ENCODE measurements around the gene KIAA1614. TPM values are rescaled to one million over a fixed set of nuclear protein-coding genes. Genes with fewer than 3 reads are reported as not detected.

Gene KIAA1614, protein sequence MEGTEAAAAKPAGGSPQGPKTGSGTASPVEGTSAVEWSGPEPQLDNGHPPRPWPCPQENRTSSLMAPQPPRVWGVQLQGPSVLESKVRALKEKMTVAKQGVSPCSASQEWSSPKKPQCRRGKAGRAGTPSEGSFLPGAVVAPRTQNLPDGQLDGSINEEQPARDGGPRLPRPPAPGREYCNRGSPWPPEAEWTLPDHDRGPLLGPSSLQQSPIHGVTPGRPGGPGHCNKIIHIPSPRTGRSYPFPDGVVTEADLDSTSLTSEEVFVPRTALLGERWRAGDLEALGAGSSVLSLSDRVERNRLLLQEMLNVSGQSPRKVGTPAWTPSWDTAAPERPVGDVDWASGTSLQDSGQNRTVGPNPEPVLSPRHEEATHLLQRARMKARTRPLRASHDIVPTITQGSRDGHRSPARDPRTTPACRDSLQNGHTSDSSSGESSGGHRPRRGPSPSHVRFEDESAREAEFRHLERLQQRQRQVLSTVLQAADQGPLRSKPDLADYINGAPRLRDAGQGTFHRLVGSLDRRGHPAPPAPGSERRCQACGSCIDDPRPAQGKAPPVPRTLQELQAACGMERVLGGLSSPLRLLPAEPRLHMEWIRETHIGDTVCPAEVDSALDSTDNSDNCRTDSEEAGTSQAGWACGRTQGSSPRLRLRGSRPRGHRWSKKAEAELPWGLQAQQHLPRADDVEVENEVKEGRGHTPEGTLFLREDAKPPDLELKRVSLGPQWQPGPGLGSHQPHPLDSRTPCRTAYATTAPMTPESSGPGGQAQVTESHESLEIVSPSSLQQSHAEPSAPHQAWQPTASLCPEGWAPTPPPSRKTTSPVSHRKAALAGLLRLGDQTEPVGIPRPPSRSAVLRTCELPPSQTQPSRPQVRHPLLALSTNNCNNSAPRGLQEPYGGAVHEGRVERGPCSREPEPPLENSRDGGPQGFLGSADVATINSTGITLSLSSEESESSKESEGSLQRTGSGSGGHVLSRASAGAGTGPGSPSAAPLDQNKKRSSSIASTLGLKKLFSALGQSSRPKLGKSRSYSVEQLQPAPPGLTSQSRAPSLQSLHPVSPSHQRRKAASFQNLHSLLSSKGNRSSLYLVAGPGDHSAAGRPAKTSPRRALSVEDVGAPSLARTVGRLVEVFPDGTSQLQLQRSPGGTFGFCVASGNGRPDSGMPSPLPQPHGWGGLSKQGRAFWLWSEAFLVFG
- total RNA-seq: 1 to 10 TPM; 2.5 to 7.7 (median 5.1) TPM

DNA sequence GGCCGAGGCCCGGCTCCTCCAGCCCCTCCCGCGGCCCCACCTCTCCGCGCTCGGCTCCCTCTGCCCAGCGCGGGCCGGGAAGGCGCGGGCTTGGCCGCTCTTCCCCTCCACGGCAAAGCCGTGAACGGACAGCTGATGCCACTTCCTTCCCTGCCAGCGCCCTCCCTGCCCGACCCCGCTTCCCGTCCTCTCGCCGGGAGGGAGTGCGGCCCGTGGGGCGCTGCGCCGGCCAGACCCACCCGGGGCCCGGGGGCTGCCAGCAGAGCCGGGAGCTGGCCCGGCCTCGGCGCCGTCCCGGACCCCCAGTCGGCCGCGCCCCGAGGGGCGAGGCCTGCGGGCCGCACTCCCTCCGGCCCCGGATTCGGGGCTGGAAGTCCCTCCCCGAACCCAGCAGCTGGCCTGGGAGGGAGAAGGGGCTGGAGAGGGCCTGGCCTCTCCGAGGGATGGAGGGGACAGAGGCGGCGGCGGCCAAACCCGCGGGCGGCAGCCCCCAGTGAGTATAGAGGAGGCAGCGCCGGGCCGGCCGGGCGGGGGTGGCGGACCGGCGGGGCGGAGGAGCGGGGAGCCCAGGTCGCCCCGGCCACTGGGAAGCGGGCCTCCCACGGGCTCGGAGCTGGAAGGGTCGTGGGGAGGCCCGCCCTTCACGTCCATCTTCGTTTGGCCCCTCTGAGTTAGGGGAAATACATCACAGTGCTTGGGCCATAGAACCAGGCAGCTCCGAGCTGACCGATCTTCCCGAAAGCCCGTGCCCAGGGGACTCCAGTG is at the start of gene KIAA1614:
Gene KIAA1614 (plus strand): TSS at position 97 of the 765 bp plus-strand sequence. CDS start 347 bp downstream, at position 444.
- TF ChIP-seq, protein P1, sequence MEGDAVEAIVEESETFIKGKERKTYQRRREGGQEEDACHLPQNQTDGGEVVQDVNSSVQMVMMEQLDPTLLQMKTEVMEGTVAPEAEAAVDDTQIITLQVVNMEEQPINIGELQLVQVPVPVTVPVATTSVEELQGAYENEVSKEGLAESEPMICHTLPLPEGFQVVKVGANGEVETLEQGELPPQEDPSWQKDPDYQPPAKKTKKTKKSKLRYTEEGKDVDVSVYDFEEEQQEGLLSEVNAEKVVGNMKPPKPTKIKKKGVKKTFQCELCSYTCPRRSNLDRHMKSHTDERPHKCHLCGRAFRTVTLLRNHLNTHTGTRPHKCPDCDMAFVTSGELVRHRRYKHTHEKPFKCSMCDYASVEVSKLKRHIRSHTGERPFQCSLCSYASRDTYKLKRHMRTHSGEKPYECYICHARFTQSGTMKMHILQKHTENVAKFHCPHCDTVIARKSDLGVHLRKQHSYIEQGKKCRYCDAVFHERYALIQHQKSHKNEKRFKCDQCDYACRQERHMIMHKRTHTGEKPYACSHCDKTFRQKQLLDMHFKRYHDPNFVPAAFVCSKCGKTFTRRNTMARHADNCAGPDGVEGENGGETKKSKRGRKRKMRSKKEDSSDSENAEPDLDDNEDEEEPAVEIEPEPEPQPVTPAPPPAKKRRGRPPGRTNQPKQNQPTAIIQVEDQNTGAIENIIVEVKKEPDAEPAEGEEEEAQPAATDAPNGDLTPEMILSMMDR (IDR thresholded peaks at IDR 0.05): no peak
- ATAC-seq (ENCODE audit: low FRiP score) (peak; percentile 76), DNase-seq (ENCODE audit: low spot score) (no peak)

DNA sequence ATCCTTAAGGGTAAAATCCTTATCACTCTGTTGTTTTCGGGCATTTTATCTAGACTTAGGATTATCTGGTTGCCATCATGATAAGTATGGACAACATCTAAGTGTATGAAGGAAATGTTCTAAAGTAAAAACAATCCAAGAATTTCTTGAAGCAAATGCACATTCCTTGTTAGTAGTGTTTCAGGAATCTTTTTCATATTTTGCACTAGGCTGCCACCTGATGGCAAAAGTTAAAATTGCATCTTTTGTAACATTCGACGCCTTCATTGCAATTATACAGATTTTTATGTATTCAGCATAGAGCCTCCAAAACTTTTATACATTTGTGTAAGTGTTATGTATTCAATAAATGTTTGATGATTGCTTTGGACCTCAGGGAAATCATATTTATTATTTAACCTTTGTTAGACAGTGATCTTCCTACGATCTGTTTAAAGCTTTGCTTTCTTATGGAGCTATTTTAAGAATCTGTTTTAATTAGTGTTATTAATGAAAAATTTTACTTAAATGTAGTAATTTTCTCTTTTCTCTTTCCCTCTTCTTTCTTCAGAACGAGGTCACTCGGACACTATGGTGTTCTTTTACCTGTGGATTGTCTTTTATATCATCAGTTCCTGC is 49.4 kb upstream of the KIAA1614 start:
- ATAC-seq (ENCODE audit: low FRiP score) (no peak), DNase-seq (ENCODE audit: low spot score) (no peak)
- TF ChIP-seq, protein P1 (IDR thresholded peaks at IDR 0.05): no peak

DNA sequence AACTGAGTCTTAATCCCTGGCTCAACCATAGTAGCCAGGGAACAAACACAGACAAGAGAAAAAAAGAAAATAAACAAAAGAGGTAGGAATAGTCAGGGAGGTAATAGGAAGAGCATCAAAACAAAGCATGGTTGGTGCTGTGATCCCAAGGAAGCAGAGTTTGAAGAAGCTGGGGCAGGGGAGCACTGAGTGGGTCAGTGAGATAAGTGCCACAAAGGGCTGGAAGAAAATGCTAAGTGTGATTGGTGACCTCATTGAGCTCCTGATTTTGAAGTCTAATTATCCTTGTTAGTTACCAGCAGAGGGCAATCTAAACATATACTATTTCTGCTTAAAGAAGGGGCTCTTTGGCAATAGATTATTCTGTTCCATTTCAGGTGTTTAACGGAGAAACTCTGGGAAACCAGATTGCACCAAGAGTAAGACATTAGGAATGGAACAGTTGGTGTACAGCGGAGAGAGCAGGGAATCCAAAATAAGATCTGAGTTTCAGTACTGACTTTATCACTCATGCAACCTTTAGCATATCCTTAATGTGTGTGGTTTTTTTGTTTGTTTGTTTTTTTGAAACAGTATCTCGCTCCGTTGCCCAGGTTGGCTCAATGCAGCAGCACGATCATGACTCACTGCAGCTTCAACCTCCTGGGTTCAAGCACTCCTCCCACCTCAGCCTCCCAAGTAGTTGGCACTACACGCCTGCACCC is 30.7 kb upstream of the KIAA1614 start:
- TF ChIP-seq, protein P1 (IDR thresholded peaks at IDR 0.05): no peak
- ATAC-seq (ENCODE audit: low FRiP score): no peak
- no peak for DNase-seq (ENCODE audit: low spot score)

DNA sequence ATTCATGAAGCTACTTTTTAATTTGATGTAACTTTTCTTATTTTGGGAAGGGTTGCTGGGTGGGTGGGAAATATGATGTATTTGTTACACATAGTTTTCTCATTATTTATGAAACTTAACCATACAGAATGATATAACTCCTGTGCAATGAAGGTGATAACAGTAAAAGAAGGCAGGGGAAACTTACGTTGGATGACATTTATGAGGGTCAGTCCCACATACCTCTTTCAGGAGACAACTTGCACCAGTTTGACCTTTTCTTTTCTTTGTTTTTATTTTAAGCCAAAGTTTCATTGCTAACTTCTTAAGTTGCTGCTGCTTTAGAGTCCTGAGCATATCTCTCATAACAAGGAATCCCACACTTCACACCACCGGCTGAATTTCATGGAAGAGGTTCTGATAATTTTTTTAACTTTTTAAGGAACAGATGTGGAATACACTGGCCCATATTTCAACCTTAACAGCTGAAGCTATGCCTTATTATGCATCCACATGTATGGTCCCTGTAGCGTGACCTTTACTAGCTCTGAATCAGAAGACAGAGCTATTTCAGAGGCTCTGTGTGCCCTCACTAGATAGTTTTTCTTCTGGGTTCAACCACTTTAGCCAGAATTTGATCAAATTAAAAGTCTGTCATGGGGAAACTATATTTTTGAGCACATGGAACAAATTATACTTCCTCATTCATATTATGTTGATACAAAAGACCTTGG is 28.0 kb upstream of the KIAA1614 start:
- ATAC-seq (ENCODE audit: low FRiP score) (no peak), DNase-seq (ENCODE audit: low spot score) (no peak)
- TF ChIP-seq, protein P1 (IDR thresholded peaks at IDR 0.05): no peak

DNA sequence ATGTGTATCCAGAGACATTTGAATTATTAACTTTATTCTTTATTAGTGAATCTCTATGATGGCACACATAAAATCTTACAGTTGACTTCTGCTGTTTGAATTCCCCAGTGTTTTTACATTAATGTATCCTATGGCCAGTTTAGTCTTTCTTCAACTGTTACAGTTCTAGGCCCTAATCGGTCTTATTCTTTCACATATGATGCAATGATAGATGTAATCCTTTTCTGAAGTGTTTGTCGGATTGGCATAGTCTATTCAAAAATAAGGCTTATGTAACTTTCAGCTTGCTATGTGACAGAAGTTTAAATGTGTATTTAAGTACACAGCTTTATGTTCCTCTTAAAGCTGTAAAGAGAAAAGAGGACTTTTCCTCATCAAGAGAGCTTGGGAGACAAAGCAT is 26.4 kb upstream of the KIAA1614 start:
- no peak for ATAC-seq (ENCODE audit: low FRiP score)
- TF ChIP-seq, protein P1 (IDR thresholded peaks at IDR 0.05): no peak
- no peak for DNase-seq (ENCODE audit: low spot score)

Data from omental fat pad (tissue), 4 donors.